ENCODE data around the gene FRMD7. TPM values are rescaled to one million over a fixed set of nuclear protein-coding genes. Genes with fewer than 3 reads are reported as not detected.

Gene FRMD7
- total RNA-seq, 1 experiment from 2014 or later = not detected

- peak; percentile 66 for DNase-seq
- Histone ChIP-seq H3K9ac (ENCODE audit: extremely low read depth, insufficient read length, low read length) (no peak overlapping the region), H3K18ac (ENCODE audit: insufficient read length, low read depth, low read length) (no peak overlapping the region), H2AFZ (ENCODE audit: low read length) (no peak overlapping the region), H3K4ac (ENCODE audit: low read depth, low read length) (no peak overlapping the region), H2AK5ac (ENCODE audit: insufficient read length, low read length) (no peak overlapping the region), H3K23ac (ENCODE audit: insufficient read length, low read depth, low read length) (no peak overlapping the region), H2BK20ac (ENCODE audit: low read depth, low read length, poor library complexity, severe bottlenecking) (no peak overlapping the region), H2BK15ac (ENCODE audit: low read depth, low read length) (no peak overlapping the region), H3K27ac (ENCODE audit: insufficient read length, low read depth, low read length) (no peak overlapping the region), H2BK120ac (ENCODE audit: low read depth, low read length, poor library complexity, severe bottlenecking) (no peak overlapping the region), H3K56ac (ENCODE audit: insufficient read length, low read depth, low read length) (no peak overlapping the region), H4K91ac (ENCODE audit: insufficient read length, low read depth, low read length) (no peak overlapping the region), H3K4me2 (ENCODE audit: insufficient read depth, insufficient read length, low read length) (no peak overlapping the region), H2BK12ac (ENCODE audit: insufficient read length, low read depth, low read length) (no peak overlapping the region), H3K27me3 (ENCODE audit: insufficient read depth, low read length) (no peaks in the 10 kb centered on the region), H4K20me1 (ENCODE audit: control insufficient read depth, insufficient read depth, insufficient read length) (no peaks in the 10 kb centered on the region), H4K5ac (ENCODE audit: insufficient read length, low read depth, low read length) (no peak overlapping the region), H3K23me2 (ENCODE audit: insufficient read length, low read depth, low read length, poor library complexity, severe bottlenecking) (no peaks in the 10 kb centered on the region), H4K8ac (replicated peaks; ENCODE audit: insufficient read length, low read depth, low read length) (no peak overlapping the region), H3K14ac (ENCODE audit: insufficient read depth, low read length) (no peak overlapping the region), H3K79me1 (ENCODE audit: insufficient read depth, low read depth, low read length, poor library complexity, severe bottlenecking) (no peaks in the 10 kb centered on the region), H3K79me2 (ENCODE audit: insufficient read depth, low read length) (no peaks in the 10 kb centered on the region), H3K9me3 (ENCODE audit: control insufficient read depth, low read depth, low read length) (no peaks in the 10 kb centered on the region), H2BK5ac (ENCODE audit: insufficient read length, low read length) (no peak overlapping the region), H3K4me1 (ENCODE audit: insufficient read depth, low read length) (no peaks in the 10 kb centered on the region), H3T11ph (ENCODE audit: low read length) (no peak overlapping the region)
- no peaks in the 10 kb centered on the region for H3K36me3 Mint-ChIP-seq (ENCODE audit: insufficient read depth in 1 of 3, low read depth in 3 of 3)
- no peaks in the 10 kb centered on the region for H3K9me3 Mint-ChIP-seq
- H3K27me3 Mint-ChIP-seq (ENCODE audit: low read depth) = peaks cover 6% of the 10 kb centered on the region
- TF ChIP-seq, protein P1, sequence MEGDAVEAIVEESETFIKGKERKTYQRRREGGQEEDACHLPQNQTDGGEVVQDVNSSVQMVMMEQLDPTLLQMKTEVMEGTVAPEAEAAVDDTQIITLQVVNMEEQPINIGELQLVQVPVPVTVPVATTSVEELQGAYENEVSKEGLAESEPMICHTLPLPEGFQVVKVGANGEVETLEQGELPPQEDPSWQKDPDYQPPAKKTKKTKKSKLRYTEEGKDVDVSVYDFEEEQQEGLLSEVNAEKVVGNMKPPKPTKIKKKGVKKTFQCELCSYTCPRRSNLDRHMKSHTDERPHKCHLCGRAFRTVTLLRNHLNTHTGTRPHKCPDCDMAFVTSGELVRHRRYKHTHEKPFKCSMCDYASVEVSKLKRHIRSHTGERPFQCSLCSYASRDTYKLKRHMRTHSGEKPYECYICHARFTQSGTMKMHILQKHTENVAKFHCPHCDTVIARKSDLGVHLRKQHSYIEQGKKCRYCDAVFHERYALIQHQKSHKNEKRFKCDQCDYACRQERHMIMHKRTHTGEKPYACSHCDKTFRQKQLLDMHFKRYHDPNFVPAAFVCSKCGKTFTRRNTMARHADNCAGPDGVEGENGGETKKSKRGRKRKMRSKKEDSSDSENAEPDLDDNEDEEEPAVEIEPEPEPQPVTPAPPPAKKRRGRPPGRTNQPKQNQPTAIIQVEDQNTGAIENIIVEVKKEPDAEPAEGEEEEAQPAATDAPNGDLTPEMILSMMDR (conservative IDR thresholded peaks at IDR 0.05) = peak; percentile 95
- no peak overlapping the region for H3K27ac Mint-ChIP-seq
- peaks cover 0 to 7% of the 10 kb centered on the region in 2 experiments; a peak in 2 of 4 replicates for H3K4me1 Mint-ChIP-seq
- no CpG with 5 or more reads among the region's 7 CpGs for WGBS (ENCODE audit: extremely low coverage, insufficient read length, low lambda C conversion rate)
- no peak overlapping the region for H3K4me3 Mint-ChIP-seq
Observed at GRCh38 chrX:132092439-132093065, 35.3 kb downstream of the FRMD7 start.
